ENCODE measurements around the gene BIRC6.

Gene BIRC6

DNA sequence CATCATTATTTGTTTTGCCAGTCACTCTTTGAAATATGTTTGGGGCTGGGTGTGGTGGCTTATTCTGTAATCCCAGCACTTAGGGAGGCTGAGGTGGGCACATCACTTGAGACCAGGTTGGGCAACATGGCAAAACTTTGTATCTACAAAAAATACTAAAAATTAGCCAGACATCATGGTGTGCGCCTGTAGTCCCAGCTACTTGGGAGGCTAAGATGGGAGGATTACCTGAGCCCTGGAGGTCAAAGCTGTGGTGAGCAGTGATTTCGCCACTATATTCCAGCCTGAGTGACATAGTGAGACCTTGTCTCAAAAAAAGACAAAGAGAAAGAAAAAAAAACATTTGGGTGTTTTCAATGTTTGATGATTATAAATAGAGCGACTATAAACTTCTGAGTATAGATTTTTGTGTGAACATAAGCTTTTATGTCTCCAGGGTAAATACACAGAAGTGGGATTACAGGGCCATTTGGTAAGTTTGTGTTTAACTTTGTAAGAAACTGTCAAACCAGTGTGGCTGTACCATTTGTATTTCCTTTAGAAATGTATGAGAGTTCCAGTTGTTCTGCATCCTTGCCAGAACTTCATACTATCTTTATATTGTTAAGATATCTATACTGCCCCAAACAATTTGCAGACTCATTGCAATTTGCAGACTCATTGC is 15.8 kb downstream of the BIRC6 start:
- no peak for DNase-seq (ENCODE audit: low read depth)

DNA sequence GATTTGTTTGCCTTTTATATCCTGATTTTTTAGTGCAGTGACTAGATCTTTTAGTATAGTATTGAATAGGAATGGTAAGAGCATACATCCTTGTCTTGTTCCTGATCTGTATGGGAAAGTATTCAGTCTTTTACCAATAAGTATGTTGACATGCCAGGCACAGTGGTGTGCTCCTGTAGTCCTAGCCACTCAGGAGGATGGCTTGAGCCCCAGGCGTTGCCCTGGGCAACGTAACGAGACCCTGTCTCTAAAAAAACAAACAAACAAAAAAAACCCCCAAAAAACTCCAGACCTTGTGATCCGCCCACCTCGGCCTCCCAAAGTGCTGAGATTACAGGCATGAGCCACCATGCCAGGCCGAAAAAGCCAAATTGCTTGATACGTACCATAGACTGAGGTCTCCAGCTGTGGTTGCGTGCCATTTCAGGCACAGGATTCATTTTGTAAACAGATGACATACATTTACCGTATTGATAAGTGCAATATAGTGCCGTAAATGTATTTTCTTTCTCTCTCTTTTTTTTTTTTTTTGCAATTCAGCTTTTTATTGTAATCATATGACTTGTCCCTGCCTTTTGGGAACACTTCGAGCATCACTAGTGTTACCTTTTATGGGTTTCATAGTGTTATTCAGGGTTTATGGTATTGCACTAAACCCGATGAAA is 18.5 kb downstream of the BIRC6 start:
- DNase-seq (ENCODE audit: low read depth), result no peak

DNA sequence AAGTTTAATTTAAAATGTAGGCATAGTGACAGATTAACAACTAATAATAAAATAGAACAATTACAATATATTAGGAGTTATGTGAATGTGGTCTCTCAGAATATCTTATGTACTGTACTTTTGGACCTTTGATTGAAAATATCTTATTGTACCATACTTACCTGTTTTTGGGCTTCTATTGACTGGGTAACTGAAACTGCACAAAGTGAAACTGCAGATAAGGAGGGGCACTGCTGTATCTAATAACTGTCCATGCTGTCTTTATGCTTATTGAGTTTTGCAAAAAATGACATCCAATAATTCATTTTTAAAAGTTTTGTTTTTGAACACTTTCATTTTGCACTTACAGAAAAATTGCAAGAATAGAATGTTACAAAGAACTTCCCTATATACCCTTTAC is 19.9 kb downstream of the BIRC6 start:
- DNase-seq (ENCODE audit: low read depth), result no peak

DNA sequence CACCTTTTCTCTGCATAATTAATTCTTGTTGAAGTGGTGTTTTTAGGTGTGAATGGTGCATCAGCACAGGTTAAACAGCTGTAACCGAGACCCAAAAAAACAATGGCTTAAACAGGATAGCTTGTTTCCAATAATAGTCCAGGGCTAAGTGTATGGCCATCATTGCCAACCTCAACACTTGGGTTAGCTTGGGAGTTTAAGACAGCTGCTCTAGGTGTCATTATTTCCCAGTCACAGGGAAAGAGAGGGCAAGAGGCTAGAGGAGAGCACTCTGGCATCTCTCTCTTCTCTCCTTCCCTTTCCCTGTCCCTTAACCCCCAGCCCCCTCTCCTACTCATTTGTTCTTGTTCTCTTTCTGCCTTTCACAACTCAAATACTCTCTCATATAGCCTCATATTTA is 21.1 kb downstream of the BIRC6 start:
- DNase-seq (ENCODE audit: low read depth), result no peak

DNA sequence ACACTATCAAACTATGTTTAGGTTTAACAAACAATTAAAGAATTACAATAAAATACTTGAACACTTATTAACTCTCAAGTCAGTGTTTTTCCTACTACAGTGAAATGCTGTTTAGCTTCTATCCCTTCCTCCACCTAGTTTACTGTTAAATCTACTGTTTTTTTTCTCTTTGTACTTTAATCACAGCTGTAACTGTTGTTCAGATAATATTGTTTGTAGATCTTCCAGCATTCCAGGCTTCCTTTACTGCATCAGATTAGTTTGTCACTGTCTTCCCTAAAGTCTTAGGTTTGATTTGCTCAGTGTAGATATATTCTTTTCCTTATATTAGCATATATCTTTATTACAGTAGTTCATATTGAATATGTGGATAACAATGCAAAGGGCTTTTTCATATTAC is 22.5 kb downstream of the BIRC6 start:
- DNase-seq (ENCODE audit: low read depth), result no peak

DNA sequence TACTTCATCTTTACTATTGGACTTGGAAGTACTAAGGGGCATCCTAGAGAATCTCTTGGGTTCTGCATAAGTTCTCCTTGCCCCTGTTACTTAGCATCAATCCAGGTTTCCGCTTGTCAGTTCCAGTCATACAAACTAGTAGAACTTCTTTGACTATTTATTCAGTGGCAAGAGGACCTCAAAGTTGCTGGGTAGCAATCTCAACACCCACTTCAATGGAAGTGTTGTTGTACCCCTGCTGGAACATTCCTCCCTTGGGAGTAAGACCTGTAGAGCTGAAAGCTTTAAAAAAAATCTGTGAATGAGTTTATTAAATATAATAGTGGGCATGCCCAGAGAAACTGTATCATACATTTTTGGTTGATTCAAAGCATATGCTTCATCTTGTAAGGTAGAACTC is 27.0 kb downstream of the BIRC6 start:
- DNase-seq (ENCODE audit: low read depth), result no peak

DNA sequence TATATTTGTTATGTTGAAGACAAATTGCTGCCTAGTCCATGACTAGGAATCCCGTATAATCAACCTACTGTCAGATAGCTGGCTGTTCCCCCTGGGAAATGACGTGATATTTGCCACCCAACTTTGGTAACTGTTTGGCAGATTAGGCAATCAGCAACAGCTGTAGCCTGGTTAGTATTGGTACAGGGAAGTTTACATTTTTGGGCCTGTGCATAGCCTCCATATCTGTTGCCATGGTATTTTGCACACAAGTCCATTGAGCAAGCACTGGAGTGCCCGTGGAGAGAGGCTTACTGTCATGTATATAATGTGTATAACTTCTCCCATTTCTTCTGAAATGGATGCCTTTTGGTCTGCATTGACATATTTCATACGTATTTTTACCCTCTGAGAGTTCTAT is 27.7 kb downstream of the BIRC6 start:
- DNase-seq (ENCODE audit: low read depth), result no peak

DNA sequence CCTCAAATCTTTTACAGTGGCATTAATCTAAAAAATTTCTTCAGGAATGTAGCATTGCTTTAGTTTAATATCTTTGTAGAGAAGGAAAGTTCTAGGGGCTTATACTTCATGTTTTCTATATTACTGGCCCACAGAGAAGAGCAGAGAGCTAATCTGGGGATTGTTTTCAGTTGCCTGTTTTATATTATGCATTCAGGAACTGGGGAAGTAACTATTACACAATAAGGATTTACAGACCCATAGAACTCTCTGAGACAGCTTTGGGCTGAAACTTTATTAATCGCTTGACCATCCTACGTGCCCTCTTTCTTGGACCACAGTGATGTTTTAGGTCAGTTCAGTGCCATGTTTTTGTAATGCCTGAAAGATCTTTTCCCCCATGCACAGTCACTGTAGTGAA is 29.9 kb downstream of the BIRC6 start:
- DNase-seq (ENCODE audit: low read depth), result no peak

DNA sequence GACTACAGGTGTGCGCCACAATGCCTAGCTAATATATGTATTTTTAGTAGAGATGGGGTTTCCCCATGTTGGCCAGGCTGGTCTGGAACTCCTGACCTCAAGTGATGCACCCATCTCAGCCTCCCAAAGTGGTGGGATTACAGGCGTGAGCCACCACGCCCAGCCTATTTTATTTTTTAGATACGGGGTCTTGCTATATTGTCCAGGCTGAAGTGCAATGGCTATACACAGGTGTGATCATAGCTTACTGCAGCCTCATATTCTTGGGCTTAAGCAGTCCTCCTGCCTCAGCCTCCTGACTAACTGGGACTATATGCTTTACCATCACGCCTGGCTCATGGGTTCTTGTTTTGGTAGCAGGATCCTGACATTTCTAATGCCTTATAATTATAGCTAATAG is 42.4 kb downstream of the BIRC6 start:
- no peak for DNase-seq (ENCODE audit: low read depth)

DNA sequence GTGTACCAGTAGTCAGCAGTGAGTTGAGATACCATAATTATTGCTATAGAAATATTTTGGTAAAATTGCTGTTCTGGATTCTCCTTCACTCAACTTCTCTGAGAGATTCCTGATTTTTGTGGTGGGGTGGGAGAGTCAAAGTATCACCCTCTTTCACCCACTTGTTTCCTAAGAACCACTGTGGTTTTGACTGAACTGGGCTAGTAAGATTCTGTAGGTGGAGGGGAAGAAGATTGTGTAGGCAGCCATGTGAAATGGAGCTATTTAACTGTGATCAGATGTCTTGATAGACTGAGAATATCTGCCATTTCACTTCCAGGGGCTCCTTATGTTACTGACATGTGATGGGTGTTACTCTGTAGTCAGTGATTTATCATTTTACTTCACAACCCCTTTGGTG is 45.3 kb downstream of the BIRC6 start:
- DNase-seq (ENCODE audit: low read depth), result no peak

DNA sequence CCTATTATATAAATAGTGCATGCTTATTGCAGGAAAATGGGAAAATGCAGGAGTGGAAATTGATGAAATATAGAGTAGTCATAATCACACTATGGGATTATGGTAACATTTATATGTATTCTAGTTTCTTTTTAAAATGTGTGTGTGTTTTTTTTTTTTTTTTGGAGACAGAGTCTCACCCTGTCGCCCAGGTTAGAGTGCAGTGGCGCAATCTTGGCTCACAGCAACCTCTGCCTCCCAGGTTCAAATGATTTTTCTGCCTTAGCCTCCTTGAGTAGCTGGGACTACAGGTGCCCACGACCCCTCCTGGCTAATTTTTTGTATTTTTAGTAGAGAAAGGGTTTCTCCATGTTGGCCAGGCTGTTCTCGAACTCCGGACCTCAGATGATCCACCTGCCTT is 47.0 kb downstream of the BIRC6 start:
- no peak for DNase-seq (ENCODE audit: low read depth)

DNA sequence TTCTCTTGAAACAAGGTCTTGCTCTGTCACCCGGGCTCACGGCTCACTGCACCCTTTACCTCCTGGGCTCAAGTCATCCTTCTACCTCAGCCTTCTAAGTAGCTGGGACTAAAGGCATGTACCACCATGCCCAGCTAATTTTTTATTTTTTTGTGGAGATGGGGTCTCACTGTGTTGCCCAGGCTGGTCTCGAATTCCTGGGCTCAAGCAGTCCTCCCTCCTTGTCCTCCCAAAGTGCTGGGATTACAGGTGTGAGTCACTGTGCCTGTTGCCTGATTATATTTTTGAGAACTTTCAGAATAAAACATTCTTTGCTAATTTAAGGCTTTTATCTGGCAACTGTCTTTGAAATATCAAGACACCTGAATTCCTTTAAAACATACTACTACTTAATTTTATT is 47.9 kb downstream of the BIRC6 start:
- DNase-seq (ENCODE audit: low read depth), result no peak

DNA sequence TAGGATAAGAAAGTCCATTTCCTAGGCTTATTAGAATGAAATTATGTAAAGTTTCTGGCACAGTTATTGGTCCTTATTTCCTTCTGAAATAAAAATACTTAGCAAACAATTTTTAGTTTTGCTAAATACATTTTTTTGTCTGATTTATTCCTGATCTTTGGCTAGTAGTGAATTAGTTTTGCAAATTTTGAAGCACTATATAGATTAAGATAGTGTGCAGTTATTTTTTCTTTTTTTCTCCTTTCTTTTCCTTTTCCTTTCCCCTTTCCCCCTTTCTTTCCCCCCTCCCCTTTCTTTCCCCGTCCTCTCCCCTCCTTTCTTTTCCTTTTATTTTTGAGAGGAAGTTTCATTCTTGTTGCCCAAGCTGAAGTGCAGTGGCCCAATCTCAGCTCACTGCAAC is 59.7 kb downstream of the BIRC6 start:
- no peak for DNase-seq (ENCODE audit: low read depth)

DNA sequence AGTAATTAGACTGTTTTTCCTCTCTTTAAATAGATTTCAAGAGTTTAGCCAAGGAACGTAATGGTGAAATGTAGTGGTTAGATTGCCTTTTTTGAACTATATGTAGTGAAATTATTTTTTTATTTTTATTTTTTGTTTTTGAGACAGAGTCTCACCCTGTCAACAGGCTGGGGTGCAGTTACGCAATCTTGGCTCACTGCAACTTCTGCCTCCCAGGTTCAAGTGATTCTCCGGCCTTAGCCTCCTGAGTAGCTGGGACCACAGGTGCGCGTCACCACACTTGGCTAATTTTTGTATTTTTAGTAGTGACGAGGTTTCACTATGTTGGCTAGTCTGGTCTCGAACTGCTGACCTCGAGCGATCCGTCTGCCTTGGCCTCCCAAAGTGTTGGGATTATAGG is 60.8 kb downstream of the BIRC6 start:
- DNase-seq (ENCODE audit: low read depth), result no peak

DNA sequence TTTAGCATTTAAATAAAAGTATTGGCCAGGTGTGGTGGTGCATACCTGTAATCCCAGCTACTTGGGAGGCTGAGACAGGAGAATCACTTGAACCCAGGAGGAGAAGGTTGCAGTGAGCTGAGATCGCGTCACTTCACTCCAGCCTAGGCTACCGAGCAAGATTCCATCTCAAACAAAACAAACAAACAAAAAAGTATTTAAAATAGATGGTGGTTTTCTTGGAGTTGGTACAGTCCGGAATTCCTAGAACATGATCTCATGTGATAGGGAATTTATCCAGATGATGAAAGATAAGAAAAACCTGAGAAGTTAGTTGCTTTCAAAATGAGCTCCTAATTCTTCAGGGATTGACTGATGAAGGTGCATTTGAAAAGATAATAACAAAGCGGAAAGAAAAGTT is 62.0 kb downstream of the BIRC6 start:
- peak; percentile 83 for DNase-seq (ENCODE audit: low read depth)

DNA sequence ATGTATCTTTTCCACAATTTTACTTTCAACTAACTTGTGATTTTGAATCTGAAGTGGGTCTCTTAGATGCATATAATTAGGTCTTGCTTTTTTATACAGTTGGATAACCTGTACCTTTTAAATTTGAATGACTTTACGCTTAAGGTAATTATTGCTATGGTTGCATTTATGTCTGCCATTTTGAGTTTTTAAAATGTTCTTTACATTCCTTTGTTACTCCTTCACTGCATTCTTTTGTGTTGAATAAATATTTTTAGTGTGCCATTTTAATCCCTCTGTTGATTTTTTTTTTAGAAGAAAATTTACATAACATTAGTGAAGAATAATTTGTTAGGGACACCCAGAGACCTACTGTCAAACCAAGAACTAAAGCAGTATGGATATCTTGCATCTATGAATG is 65.3 kb downstream of the BIRC6 start:
- DNase-seq (ENCODE audit: low read depth), result no peak

DNA sequence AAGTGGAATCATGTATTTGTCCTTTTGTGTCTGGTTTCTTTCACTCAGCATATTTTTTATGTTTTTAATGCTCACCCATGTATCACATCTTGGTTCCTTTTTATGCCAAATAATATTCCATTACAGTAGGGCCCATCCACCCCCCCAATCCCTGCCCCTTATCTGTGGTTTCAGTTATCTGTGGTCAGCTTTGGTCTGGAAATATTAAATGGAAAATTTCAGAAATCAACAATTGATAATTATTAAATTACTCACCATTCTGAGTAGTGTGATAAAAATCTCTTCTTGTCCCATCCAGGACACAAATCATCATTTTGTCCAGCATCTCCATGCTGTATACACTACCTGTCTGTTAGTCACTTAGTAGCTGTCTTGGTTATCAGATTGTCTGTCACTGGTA is 66.7 kb downstream of the BIRC6 start:
- DNase-seq (ENCODE audit: low read depth), result no peak

DNA sequence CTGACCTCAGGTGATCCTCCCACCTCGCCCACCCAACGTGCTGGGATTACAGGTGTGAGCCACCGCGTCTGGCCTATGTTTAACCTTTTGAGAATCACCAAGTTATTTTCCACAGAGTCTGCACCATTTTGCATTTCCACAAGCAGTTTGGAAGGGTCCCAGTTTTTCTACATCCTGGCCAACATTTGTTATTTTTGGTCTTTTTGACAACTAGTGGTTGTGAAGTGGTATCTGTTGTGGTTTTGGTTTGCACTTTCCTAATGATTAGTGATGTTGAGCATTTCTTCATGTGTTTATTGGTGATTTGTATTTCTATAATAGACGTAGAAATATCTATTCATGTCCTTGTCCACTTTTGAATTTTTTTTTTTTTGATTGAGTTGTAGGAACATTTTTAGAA is 67.9 kb downstream of the BIRC6 start:
- no peak for DNase-seq (ENCODE audit: low read depth)

DNA sequence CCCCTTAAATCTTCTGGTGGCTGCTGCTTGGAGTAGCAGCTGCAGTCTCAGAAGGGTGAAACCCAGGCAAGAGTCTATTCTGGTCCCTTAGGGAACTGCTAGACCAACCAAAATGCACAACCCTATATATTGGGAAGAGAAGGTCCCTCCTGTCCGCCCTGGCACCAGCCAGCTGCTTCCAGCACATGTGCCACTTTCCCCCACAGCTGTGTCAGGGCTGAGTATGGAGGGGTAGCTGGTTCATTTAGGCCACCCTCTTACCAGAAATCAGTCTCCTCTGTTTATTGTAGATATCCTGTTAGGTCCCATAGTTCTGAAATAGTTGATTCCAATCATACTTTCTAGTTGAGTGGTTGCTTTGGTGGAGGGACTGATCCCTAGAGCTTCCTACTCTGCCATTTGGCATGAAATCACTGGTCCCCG is 68.9 kb downstream of the BIRC6 start:
- peak; percentile 34 for DNase-seq (ENCODE audit: low read depth)

DNA sequence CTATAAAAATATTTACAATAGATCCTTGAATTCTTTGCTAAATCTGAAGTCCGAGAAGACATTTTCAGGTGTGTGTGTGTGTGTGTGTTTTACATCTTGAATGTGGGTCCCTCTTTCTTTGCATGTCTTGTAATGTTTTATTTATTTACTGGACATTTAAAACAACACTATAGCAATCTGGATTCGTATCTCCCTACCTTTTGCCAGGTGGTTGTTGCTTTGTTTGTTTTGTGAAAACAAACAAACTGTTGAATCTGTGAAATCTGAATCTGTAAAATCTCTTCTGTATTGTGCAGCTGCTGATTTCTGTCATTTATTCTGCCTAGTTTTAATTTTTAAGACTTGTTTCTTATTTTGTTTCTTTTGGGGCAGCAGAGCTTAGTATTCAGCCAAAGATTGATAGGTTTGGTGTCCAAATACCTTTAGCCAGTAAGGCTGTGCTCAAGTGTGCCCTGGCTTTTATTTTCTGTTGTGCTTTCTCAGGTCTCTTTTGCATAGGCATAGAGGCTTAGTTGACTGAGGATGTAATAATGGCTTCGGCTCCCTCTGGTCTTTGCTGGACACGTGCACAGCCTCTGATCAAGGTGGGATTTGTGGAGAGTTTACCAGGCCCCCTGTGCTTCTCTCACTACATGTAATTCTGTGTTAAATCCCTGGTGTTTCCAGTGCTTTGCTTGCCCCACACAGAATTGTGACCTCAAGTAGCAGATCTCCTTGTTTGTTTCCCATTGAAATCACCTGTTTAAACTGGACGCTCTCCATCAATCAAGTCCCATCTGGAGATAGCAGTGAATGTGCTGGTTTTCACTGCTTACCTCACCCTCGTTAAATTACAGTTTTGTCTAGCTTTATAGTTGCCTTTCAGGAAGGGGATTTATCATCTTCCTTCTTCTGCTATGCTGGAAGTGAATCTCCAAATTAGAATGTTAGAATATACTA is 71.1 kb downstream of the BIRC6 start:
- DNase-seq (ENCODE audit: low read depth), result no peak

DNA sequence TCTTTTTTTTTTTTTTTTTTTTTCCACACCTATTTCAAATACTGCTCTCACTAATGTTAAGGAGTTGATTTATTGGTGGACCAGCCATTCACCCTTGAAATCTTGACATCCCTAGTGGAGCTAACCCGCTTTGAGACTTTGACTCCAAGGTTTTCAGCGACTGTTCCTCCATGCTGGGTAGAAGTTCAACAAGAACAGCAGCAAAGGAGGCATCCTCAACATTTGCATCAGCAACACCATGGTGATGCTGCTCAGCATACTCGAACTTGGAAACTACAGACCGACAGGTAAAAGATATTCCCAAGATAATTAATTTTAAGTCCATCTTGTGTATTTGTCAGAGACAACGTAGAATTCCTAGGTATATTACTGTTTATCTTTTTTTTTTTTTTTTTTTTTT is 74.0 kb downstream of the BIRC6 start:
- no peak for DNase-seq (ENCODE audit: low read depth)

DNA sequence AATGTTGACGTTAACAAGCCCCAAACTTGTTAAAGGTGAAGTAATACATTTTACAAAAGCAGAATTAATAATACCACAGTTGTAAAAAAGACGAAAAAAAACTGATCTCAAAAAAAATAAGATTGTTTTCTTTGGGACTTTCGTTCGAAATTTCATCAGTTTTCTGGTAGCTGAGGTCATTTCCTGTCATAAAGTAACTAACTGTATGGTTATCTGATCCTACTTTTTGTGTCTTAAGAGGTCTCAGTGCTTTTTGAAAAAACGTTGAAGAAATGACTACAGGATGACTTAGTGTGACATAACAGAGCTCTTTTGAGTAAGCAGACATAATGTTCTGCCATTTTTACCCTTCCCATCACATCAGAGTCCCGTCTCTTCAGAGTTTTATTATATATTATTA is 79.3 kb downstream of the BIRC6 start:
- DNase-seq (ENCODE audit: low read depth), result no peak

DNA sequence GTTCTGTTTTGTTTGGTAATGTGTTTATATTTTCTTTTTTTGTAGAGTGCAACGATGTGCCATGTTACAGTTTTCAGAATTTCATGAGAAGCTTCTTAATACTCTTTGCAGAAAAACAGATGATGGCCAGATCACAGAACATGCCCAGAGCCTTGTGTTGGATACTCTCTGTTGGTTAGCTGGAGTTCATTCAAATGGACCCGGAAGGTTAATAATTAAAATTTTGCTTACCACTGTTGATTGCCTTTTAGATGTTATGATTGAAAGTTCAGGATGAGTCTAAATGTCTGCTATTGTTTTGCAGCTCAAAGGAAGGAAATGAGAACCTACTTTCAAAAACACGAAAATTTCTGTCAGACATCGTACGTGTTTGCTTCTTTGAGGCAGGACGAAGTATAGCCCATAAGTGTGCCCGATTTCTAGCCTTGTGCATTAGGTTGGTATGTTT is 85.2 kb downstream of the BIRC6 start:
- no peak for DNase-seq (ENCODE audit: low read depth)

Measured in non-pigmented ciliary epithelial cell (primary cell).